ENCODE data around the gene KRT72.

DNA sequence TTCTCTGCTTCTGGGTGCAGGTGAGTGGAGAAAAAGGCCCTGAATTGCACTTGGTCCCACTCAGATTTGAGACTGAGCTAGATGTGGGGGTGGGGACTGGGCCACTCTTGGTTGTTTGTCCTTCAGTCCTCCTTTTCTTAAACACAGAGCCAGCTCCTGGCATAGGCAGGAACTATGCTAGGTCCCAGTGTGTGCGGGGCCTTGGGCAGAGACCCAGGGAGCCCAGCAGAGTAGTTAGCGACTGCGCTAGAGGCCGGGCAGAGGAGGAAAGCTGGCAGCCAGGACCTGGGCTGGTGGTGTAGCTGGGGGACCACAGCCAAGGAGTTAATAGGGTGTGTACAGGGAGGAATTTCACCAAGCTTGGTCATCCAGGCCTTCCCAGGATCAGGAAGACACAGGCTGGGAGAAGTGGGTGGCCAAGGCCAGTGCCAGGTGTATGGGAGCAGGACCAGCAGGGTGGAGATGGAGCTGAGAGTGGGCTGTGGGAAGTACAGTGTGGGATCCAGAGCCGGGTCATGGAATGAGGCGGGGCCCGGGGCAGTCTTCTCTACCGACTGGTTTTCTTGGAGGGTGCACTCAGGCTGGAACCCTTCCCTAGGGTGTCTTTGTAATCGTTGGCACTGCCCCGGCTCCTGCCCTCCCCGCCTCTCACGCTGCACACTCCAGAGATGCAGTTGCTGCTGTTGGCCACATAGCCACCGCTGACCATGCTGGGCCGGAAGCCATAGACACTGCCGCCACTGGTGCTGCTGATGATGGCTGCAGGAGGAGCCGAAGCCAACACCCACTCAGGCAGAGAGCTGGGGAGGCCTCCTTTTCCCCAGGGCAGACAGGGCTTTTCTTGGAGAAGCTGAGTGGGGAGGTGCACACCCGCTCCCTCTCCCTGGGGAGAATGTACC lies 57.0 kb downstream of the KRT72 start:
- no peak for TF ChIP-seq CTCF (conservative IDR thresholded peaks at IDR 0.05)
- TF ChIP-seq EZH2 (IDR thresholded peaks at IDR 0.05; ENCODE audit: low read depth) = no peak

All from PC-9 (cell line).